SK-N-SH (cell line): ENCODE results near the gene TMED1. TPM values are rescaled to one million over a fixed set of nuclear protein-coding genes. Genes with fewer than 3 reads are reported as not detected.
"Not testable (repeated sequence)": the region's sequence is repeated elsewhere in the genome, so short reads cannot be mapped to it uniquely, and the experiment has no call there.

Experiments used
- CTCF ChIA-PET: fragments of 300-600, 350-600 bp; formaldehyde crosslinking; extraction: SDS; loops from one replicate; lab custom pipeline; 2021; lab: Yijun Ruan, JAX
- POLR2A ChIA-PET: fragments of 350-600 bp; sonication (Branson Sonifier 250); formaldehyde crosslinking; extraction: SDS; loops from one replicate; lab custom pipeline; 2020; ENCODE audit warnings: antibody characterized with exemption, inconsistent platforms; lab: Yijun Ruan, JAX
- DNase-seq: peaks from one replicate; pipeline ENCODE4 v3.0.0; 2012
- H2AFZ ChIP-seq: fragments of 200-600 bp; sonication (generic); 2 replicates; pipeline ENCODE4 v1.8.1; 2016; ENCODE audit warnings: antibody characterized with exemption, mild to moderate bottlenecking, low read depth
- H3F3A ChIP-seq: fragments of 200-600 bp; sonication (generic); replicated peaks from 2 replicates; pipeline ENCODE3; 2016; ENCODE audit warnings: antibody characterized with exemption, mild to moderate bottlenecking; ENCODE audit not compliant: insufficient read depth
- H3K27ac ChIP-seq, 2 experiments: fragments of 200-500 bp in 1 of 2; fragments of 200-600 bp in 1 of 2; sonication (Bioruptor generic) in 1 of 2; sonication (generic), shearing (Covaris generic) in 1 of 2; 2 replicates each; pipeline versions ENCODE4 v1.5.1 to v1.6.1; 2014 to 2016; ENCODE audit warnings: low read depth in 2 of 2, inconsistent platforms in 1 of 2, low read length in 1 of 2, mild to moderate bottlenecking in 1 of 2, mixed read lengths in 1 of 2
- H3K27me3 ChIP-seq: fragments of 200-600 bp; sonication (generic), shearing (Covaris generic); 2 replicates; pipeline ENCODE4 v1.6.1; 2016; ENCODE audit warnings: mixed run types; ENCODE audit not compliant: insufficient read depth
- H3K36me3 ChIP-seq, 2 experiments: fragments of 200-500 bp in 1 of 2; fragments of 200-600 bp in 1 of 2; sonication (Bioruptor generic) in 1 of 2; sonication (generic) in 1 of 2; replicated peaks in 1 of 2; 2 replicates each; pipeline versions ENCODE3 to v1.5.1; 2014 to 2016; ENCODE audit warnings: low read length in 1 of 2, mild to moderate bottlenecking in 1 of 2; ENCODE audit not compliant: insufficient read depth in 2 of 2, control insufficient read depth in 1 of 2
- H3K4me1 ChIP-seq, 2 experiments: fragments of 200-500 bp in 1 of 2; fragments of 200-600 bp in 1 of 2; sonication (Bioruptor generic) in 1 of 2; sonication (generic), shearing (Covaris generic) in 1 of 2; 2 replicates each; pipeline versions ENCODE4 v1.5.1 to v1.6.1; 2014 to 2016; ENCODE audit warnings: low read depth in 1 of 2, low read length in 1 of 2, mixed run types in 1 of 2; ENCODE audit not compliant: insufficient read depth in 2 of 2, control insufficient read depth in 1 of 2
- H3K4me2 ChIP-seq: fragments of 200-600 bp; sonication (generic), shearing (Covaris generic); 2 replicates; pipeline ENCODE4 v1.6.1; 2017; ENCODE audit warnings: mixed run types
- H3K4me3 ChIP-seq, 2 experiments: fragments of 200-500 bp in 1 of 2; fragments of 200-600 bp in 1 of 2; sonication (Bioruptor generic) in 1 of 2; sonication (generic), shearing (Covaris generic) in 1 of 2; 2 replicates each; pipeline versions ENCODE4 v1.5.1 to v1.8.1; 2014 to 2016; ENCODE audit warnings: low read depth in 2 of 2, inconsistent platforms in 1 of 2, low read length in 1 of 2, mild to moderate bottlenecking in 1 of 2, mixed read lengths in 1 of 2, moderate library complexity in 1 of 2
- H3K79me2 ChIP-seq: fragments of 200-600 bp; sonication (generic); 2 replicates; pipeline ENCODE4 v1.8.1; 2017; ENCODE audit warnings: mild to moderate bottlenecking; ENCODE audit not compliant: insufficient read depth
- H3K9ac ChIP-seq: fragments of 200-600 bp; sonication (generic); 2 replicates; pipeline ENCODE4 v1.6.1; 2017; ENCODE audit warnings: mixed run types
- H3K9me2 ChIP-seq: fragments of 200-600 bp; sonication (generic); 2 replicates; pipeline ENCODE4 v1.6.1; 2017; ENCODE audit warnings: mixed run types
- H3K9me3 ChIP-seq: fragments of 200-600 bp; sonication (generic); 2 replicates; pipeline ENCODE4 v1.6.1; 2017; ENCODE audit warnings: mixed run types, mild to moderate bottlenecking, moderate library complexity
- H4K20me1 ChIP-seq: fragments of 200-600 bp; sonication (generic); 2 replicates; pipeline ENCODE4 v1.6.1; 2017; ENCODE audit warnings: mild to moderate bottlenecking, mixed run types; ENCODE audit not compliant: insufficient read depth
- ELF1 ChIP-seq: IDR thresholded peaks from 2 replicates; pipeline ENCODE4 v1.4.0; 2012
- FOXJ3 ChIP-seq: sonication (generic); formaldehyde crosslinking; IDR thresholded peaks from 2 replicates; pipeline ENCODE4 v1.5.1; 2020; ENCODE audit warnings: mild to moderate bottlenecking, missing genetic modification reagents
- GATA2 ChIP-seq: sonication (generic); formaldehyde crosslinking; IDR thresholded peaks from 2 replicates; pipeline ENCODE4 v1.5.0; 2020; ENCODE audit warnings: mild to moderate bottlenecking, missing genetic modification reagents
- MXI1 ChIP-seq: IDR thresholded peaks from 2 replicates; pipeline ENCODE4 v1.6.1; 2012; ENCODE audit warnings: mild to moderate bottlenecking, low read depth, low read length, improper control_type of control experiment
- NRF1 ChIP-seq: IDR thresholded peaks from 2 replicates; pipeline ENCODE4 v1.6.1; 2012; ENCODE audit warnings: low read depth, mild to moderate bottlenecking, low read length
- POLR2AphosphoS5 ChIP-seq: IDR thresholded peaks from 2 replicates; pipeline ENCODE4 v1.6.1; 2012; ENCODE audit warnings: low read depth, low read length
- RCOR1 ChIP-seq: fragments of 150-350 bp; IDR thresholded peaks from 2 replicates; pipeline ENCODE4 v1.6.1; 2017; ENCODE audit warnings: antibody characterized with exemption, low read length
- RXRA ChIP-seq: IDR thresholded peaks from 2 replicates; pipeline ENCODE4 v1.4.0; 2012; ENCODE audit warnings: low read depth, mild to moderate bottlenecking, borderline replicate concordance
- TCF12 ChIP-seq: IDR thresholded peaks from 2 replicates; pipeline ENCODE4 v1.4.0; 2012
- TEAD4 ChIP-seq: IDR thresholded peaks from 2 replicates; pipeline ENCODE4 v1.4.0; 2012; ENCODE audit warnings: mild to moderate bottlenecking, borderline replicate concordance; ENCODE audit not compliant: insufficient read depth
- YY1 ChIP-seq: IDR thresholded peaks from 2 replicates; pipeline ENCODE4 v1.4.0; 2012; ENCODE audit warnings: low read depth, mild to moderate bottlenecking
- WGBS: methylation state at CpG from one replicate; pipeline ENCODE4 v1.1.6; 2017; ENCODE audit warnings: low lambda C conversion rate; 5-methylcytosine and 5-hydroxymethylcytosine counted together
- polyA plus RNA-seq, 3 experiments: library from polyadenylated mRNA; depleted of rRNA; stranded (reverse); fragments of >200 nt; gene quantifications; 2 replicates each; pipeline ENCODE4 v1.2.3, GENCODE V29; 2012
- TF ChIP-seq, protein P1 (sequence below): fragments of 150-350 bp; IDR thresholded peaks from 2 replicates; pipeline ENCODE4 v1.6.1; 2017; ENCODE audit warnings: antibody characterized with exemption, low read length, low read depth, borderline replicate concordance
- TF ChIP-seq, protein P2 (sequence below): IDR thresholded peaks from 2 replicates; pipeline ENCODE4 v1.4.0; 2012; ENCODE audit warnings: low read depth, borderline replicate concordance

Gene TMED1
- polyA plus RNA-seq, 1 of the 3 experiments (the other 2 are of a cell fraction), result 92.4 TPM

DNA sequence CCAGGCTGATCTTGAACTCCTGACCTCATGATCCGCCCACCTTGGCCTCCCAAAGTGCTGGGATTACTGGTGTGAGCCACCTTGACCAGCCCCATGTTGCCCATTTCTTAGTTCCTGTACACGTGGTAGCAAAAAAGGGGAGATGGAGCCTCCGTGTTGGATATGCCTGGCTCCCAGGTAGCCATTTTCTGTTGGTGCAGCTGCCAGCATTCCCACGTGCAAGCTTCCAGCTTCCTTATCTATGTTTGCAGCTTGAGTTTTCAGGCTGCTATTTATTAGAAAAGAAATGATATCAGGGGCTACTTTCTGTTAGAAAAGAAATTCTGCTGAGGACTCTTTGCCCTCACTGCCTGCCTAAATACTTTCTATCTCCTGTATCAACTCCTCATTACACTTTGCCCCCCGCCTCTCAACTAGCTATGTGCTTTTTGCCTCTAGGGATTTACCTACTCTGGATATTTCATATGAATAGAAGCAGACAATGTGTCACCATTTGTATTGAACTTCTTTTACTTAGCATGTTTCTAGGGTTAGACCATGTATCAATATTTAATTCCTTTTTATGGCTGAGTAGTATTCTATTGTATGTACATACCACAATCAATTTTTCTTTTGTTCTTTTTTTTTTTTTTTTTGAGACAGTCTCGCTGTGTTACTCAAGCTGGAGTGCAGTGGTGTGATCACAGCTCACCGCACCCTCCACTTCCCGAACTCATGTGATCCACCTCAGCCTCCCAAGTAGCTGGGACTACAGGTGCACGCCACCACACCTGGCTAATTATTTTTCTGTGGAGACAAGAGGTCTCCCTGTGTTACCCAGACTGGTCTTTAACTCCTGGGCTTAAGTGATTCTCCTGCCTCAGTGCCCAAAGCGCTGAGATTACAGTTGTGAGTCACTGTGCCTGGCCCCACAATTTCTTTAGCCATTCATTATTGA is 3.4 kb upstream of the TMED1 start:
- CTCF ChIA-PET, result interaction anchor here (1.0 to 11.1 kb wide), 4 partner anchors 15 to 25 kb away, joined by 4 to 146 read pairs (median 4); no protein-coding TSS in a partner anchor
- Histone ChIP-seq H3F3A (no peaks in the 10 kb centered on the region), H3K9ac (no peak overlapping the region), H3K27me3 (no peaks in the 10 kb centered on the region), H3K4me1 (peaks cover 0 to 13% of the 10 kb centered on the region in 2 experiments; a peak in 1 of 4 replicates), H4K20me1 (no peaks in the 10 kb centered on the region), H3K9me2 (no peaks in the 10 kb centered on the region), H3K4me2 (no peak overlapping the region), H3K36me3 (peaks cover 0 to 4% of the 10 kb centered on the region in 2 experiments), H3K4me3 (no peak overlapping the region), H2AFZ (no peak overlapping the region), H3K79me2 (0 out of 2 replicates have a peak, but pooled peaks cover 10% of the 10 kb centered on the region), H3K9me3 (no peaks in the 10 kb centered on the region), H3K27ac (no peak overlapping the region)
- POLR2A ChIA-PET, result no interaction called here
- 77% methylated on average over 10 of the region's 10 CpGs for WGBS
- DNase-seq, result no peak
- TF ChIP-seq MXI1, result no peak
- no peak for TF ChIP-seq ELF1
- TF ChIP-seq, protein P1, sequence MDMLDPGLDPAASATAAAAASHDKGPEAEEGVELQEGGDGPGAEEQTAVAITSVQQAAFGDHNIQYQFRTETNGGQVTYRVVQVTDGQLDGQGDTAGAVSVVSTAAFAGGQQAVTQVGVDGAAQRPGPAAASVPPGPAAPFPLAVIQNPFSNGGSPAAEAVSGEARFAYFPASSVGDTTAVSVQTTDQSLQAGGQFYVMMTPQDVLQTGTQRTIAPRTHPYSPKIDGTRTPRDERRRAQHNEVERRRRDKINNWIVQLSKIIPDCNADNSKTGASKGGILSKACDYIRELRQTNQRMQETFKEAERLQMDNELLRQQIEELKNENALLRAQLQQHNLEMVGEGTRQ, result no peak
- TF ChIP-seq NRF1, result no peak
- no peak for TF ChIP-seq TCF12
- TF ChIP-seq GATA2 (CRISPR knock-in tag), result no peak
- TF ChIP-seq FOXJ3 (CRISPR knock-in tag), result no peak
- no peak for TF ChIP-seq POLR2AphosphoS5
- TF ChIP-seq YY1, result no peak
- TF ChIP-seq, protein P2, sequence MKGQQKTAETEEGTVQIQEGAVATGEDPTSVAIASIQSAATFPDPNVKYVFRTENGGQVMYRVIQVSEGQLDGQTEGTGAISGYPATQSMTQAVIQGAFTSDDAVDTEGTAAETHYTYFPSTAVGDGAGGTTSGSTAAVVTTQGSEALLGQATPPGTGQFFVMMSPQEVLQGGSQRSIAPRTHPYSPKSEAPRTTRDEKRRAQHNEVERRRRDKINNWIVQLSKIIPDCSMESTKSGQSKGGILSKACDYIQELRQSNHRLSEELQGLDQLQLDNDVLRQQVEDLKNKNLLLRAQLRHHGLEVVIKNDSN, result no peak
- TF ChIP-seq RCOR1, result no peak
- TF ChIP-seq RXRA, result no peak

DNA sequence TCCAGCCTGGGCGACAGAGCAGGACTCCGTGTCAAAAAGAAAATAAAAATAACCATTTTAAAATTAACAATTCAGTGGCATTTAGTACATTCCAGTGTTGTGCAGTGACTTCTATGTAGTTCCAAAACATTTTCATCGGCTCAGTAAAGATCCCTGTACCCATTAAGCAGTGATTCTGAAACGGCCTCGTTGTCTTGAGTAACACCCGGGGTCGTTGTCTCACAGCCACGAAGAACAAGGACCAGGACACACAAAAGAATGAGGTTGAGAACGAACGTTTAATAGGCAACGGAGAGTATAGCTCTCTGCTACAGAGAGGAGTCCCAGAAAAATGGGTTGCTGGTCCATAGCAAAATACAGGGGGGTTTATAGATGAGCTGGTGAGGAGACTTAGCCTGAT is 2.4 kb upstream of the TMED1 start:
- peaks cover 0 to 13% of the 10 kb centered on the region in 2 experiments; a peak in 1 of 4 replicates for H3K4me1 ChIP-seq
- no peaks in the 10 kb centered on the region for H3K9me3 ChIP-seq
- DNase-seq, result no peak
- H3K9ac ChIP-seq, result no peak overlapping the region
- POLR2A ChIA-PET, result no interaction called here
- H3K9me2 ChIP-seq, result no peaks in the 10 kb centered on the region
- H3K4me2 ChIP-seq, result no peak overlapping the region
- CTCF ChIA-PET, result interaction anchor here (11.1 kb wide), 1 partner anchor 26 kb away, joined by 146 read pairs; no protein-coding TSS in a partner anchor
- H4K20me1 ChIP-seq, result no peaks in the 10 kb centered on the region
- H3K36me3 ChIP-seq, result peaks cover 0 to 8% of the 10 kb centered on the region in 2 experiments
- no peak overlapping the region for H3K4me3 ChIP-seq
- no peak for TF ChIP-seq TEAD4
- H2AFZ ChIP-seq, result no peak overlapping the region
- WGBS, result 88% methylated on average over 11 of the region's 11 CpGs
- H3K27ac ChIP-seq, result no peak overlapping the region
- peaks cover 8% of the 10 kb centered on the region for H3F3A ChIP-seq
- H3K79me2 ChIP-seq, result 0 out of 2 replicates have a peak, but pooled peaks cover 10% of the 10 kb centered on the region
- H3K27me3 ChIP-seq, result no peaks in the 10 kb centered on the region

- POLR2A ChIA-PET, H4K20me1 ChIP-seq, H3K9me2 ChIP-seq, H3K27ac ChIP-seq, DNase-seq, H3K79me2 ChIP-seq, H3K9me3 ChIP-seq, H3K36me3 ChIP-seq, H2AFZ ChIP-seq, H3K4me3 ChIP-seq, H3K4me2 ChIP-seq, H3K9ac ChIP-seq, H3K27me3 ChIP-seq: not testable (repeated sequence)
- H3K4me1 ChIP-seq, result peaks cover 0 to 13% of the 10 kb centered on the region in 2 experiments; a peak in 1 of 4 replicates
- 93% methylated on average over 7 of the region's 7 CpGs for WGBS
- H3F3A ChIP-seq, result peaks cover 10% of the 10 kb centered on the region
- CTCF ChIA-PET, result interaction anchor here (0.8 to 11.1 kb wide), 6 partner anchors 9 to 119 kb away, joined by 3 to 146 read pairs (median 14); partner anchors contain the start of gene DNM2
Measured at GRCh38 chr19:10837649-10838048, 1.6 kb upstream of the TMED1 start.
